HG02798 (cell line): ENCODE measurements around the gene MTG2.

Experiments
- ATAC-seq: cut with Tn5 transposase; IDR thresholded peaks from one replicate; pipeline ENCODE4 v1.9.1; 2021; ENCODE audit warnings: mild to moderate bottlenecking; ENCODE audit not compliant: unreplicated experiment, poor library complexity

Gene MTG2

GRCh38 chr20:62216636-62217566 is 34.1 kb downstream of the MTG2 start:
- ATAC-seq, result no peak

GRCh38 chr20:62217913-62218773 is 35.3 kb downstream of the MTG2 start:
- ATAC-seq, result no peak

GRCh38 chr20:62219101-62219991 is 36.5 kb downstream of the MTG2 start:
- ATAC-seq, result no peak

GRCh38 chr20:62219992-62220665 is 37.3 kb downstream of the MTG2 start, which contains the start of gene HRH3:
HRH3 (minus strand) TSS chr20:62220278; CDS start chr20:62219970, 308 bp downstream.
- ATAC-seq, result no peak

GRCh38 chr20:62220666-62221568 is 38.1 kb downstream of the MTG2 start:
- no peak for ATAC-seq

GRCh38 chr20:62222266-62222850 is 39.5 kb downstream of the MTG2 start:
- ATAC-seq, result no peak

GRCh38 chr20:62222972-62223371 is 40.1 kb downstream of the MTG2 start:
- ATAC-seq, result no peak

GRCh38 chr20:62223571-62223970 is 40.7 kb downstream of the MTG2 start:
- no peak for ATAC-seq

GRCh38 chr20:62224113-62224855 is 41.5 kb downstream of the MTG2 start:
- no peak for ATAC-seq

- no peak for ATAC-seq
Measured at GRCh38 chr20:62225026-62225425, 42.2 kb downstream of the MTG2 start.

GRCh38 chr20:62225820-62226635 is 43.2 kb downstream of the MTG2 start:
- ATAC-seq, result no peak

GRCh38 chr20:62226707-62227590 is 44.1 kb downstream of the MTG2 start:
- no peak for ATAC-seq

GRCh38 chr20:62227591-62227976 is 44.8 kb downstream of the MTG2 start:
- no peak for ATAC-seq

GRCh38 chr20:62227977-62228958 is 45.4 kb downstream of the MTG2 start:
- ATAC-seq, result no peak
